Naive B cell (primary cell): ENCODE measurements around the gene PEX6. TPM values are rescaled to one million over a fixed set of nuclear protein-coding genes. Genes with fewer than 3 reads are reported as not detected.

Experiments
- polyA plus RNA-seq, 6 donors: library from polyadenylated mRNA; unstranded; fragments of 300-500 nt; fragmentation: Illumina TruSeq; gene quantifications; one replicate each; pipeline ENCODE4 v1.2.3, GENCODE V29; 2021; ENCODE audit warnings: low read depth in 6 of 6

The PEX6 gene
- polyA plus RNA-seq, 6 donors from 2014 or later, result 10.6 to 23.5 (median 15.7) TPM

Other genes starting within 250 kb of the PEX6 start
- 100 to 1,000 TPM in 1 of 6 donors, 10 to 100 TPM in 5; 60.5 to 104 (median 71.8) TPM for gene TBCC, start 233.1 kb downstream of the PEX6 start, polyA plus RNA-seq
- 1 to 10 TPM; 1.8 to 4.9 (median 4.1) TPM for gene BICRAL, start 197.1 kb downstream of the PEX6 start, polyA plus RNA-seq
- 10 to 100 TPM; 26.8 to 81.7 (median 61.0) TPM for gene RPL7L1, start 99.6 kb downstream of the PEX6 start, polyA plus RNA-seq
- 1 to 10 TPM in 1 of 6 donors, under 1 TPM in 3, not detected in 2; 0.41 to 1.9 (median 0.68) TPM for gene PTCRA, start 63.1 kb downstream of the PEX6 start, polyA plus RNA-seq
- 100 to 1,000 TPM; 153 to 199 (median 177) TPM for gene CNPY3, start 49.7 kb downstream of the PEX6 start, polyA plus RNA-seq
- gene GNMT, start 18.4 kb downstream of the PEX6 start, polyA plus RNA-seq, result 1 to 10 TPM in 1 of 6 donors, under 1 TPM in 3, not detected in 2; 0.26 to 1.1 (median 0.28) TPM
- gene PPP2R5D, start 5.4 kb upstream of the PEX6 start, polyA plus RNA-seq, result 10 to 100 TPM; 13.6 to 23.8 (median 14.5) TPM
- gene MEA1, start 34.8 kb upstream of the PEX6 start, polyA plus RNA-seq, result 100 to 1,000 TPM in 4 of 6 donors, 10 to 100 TPM in 2; 91.3 to 172 (median 103) TPM
- gene KLHDC3, start 35.1 kb upstream of the PEX6 start, polyA plus RNA-seq, result 100 to 1,000 TPM in 1 of 6 donors, 10 to 100 TPM in 5; 88.7 to 121 (median 92.0) TPM
- 10 to 100 TPM; 27.8 to 55.0 (median 39.8) TPM for gene RRP36, start 42.4 kb upstream of the PEX6 start, polyA plus RNA-seq
- 1 to 10 TPM; 3.1 to 6.4 (median 4.4) TPM for gene CUL7, start 74.7 kb upstream of the PEX6 start, polyA plus RNA-seq
- 10 to 100 TPM; 27.2 to 61.1 (median 42.3) TPM for gene MRPL2, start 80.3 kb upstream of the PEX6 start, polyA plus RNA-seq
- 10 to 100 TPM in 4 of 6 donors, 1 to 10 TPM in 2; 1.3 to 11.2 (median 10.5) TPM for gene KLC4, start 80.5 kb upstream of the PEX6 start, polyA plus RNA-seq
- gene PTK7, start 97.1 kb upstream of the PEX6 start, polyA plus RNA-seq, result not detected
- gene SRF, start 192.1 kb upstream of the PEX6 start, polyA plus RNA-seq, result 1 to 10 TPM; 2.5 to 5.3 (median 4.7) TPM
- 10 to 100 TPM in 3 of 6 donors, 1 to 10 TPM in 3; 1.2 to 16.5 (median 9.5) TPM for gene CUL9, start 203.0 kb upstream of the PEX6 start, polyA plus RNA-seq